Vagina (tissue), 2 donors: ENCODE data around the gene HES7.

Experiments used
- POLR2A ChIP-seq, 2 donors: fragments of 450-650 bp; IDR thresholded peaks; one replicate each; pipeline ENCODE4 v1.6.1; 2017; ENCODE audit warnings: antibody characterized with exemption in 2 of 2, mild to moderate bottlenecking in 2 of 2, moderate library complexity in 2 of 2
- POLR2AphosphoS5 ChIP-seq, 2 donors: sonication (generic); formaldehyde crosslinking; IDR thresholded peaks; one replicate each; pipeline ENCODE4 v1.9.0; 2017; ENCODE audit warnings: antibody characterized with exemption in 2 of 2, mild to moderate bottlenecking in 2 of 2, low read depth in 1 of 2; ENCODE audit not compliant: insufficient read depth in 1 of 2
- TF ChIP-seq, protein P1 (sequence below), 3 experiments: fragments of 450-650 bp in 2 of 3; fragments of 200-600 bp in 1 of 3; sonication (generic) in 1 of 3; IDR thresholded peaks; one replicate each; pipeline ENCODE4 v1.5.1; 2017 to 2019; ENCODE audit warnings: antibody characterized with exemption in 3 of 3, mild to moderate bottlenecking in 2 of 3, moderate library complexity in 2 of 3

DNA sequence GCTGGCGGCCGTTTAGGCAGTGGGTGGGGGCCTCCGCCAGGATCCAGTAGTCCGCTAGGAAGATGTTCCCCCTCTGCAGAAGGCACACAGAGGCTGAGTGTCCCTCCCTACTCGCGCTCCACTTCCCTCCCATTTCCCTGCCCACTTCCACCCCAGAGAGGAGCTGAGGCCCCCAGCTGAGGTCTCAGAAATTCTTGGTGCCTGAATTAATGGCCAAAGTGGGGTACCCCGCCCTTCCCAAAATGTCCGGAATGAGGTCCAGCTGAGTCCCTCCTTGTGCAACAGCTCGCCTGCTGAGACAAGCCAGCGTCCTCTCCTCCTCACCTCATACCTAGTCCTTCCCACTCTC lies 13.5 kb downstream of the HES7 start:
- TF ChIP-seq POLR2A (IDR thresholded peaks at IDR 0.05) (no peak), POLR2AphosphoS5 (IDR thresholded peaks at IDR 0.05; ENCODE audit: insufficient read depth in 1 of 2, low read depth in 1 of 2) (no peak)
- TF ChIP-seq, protein P1, sequence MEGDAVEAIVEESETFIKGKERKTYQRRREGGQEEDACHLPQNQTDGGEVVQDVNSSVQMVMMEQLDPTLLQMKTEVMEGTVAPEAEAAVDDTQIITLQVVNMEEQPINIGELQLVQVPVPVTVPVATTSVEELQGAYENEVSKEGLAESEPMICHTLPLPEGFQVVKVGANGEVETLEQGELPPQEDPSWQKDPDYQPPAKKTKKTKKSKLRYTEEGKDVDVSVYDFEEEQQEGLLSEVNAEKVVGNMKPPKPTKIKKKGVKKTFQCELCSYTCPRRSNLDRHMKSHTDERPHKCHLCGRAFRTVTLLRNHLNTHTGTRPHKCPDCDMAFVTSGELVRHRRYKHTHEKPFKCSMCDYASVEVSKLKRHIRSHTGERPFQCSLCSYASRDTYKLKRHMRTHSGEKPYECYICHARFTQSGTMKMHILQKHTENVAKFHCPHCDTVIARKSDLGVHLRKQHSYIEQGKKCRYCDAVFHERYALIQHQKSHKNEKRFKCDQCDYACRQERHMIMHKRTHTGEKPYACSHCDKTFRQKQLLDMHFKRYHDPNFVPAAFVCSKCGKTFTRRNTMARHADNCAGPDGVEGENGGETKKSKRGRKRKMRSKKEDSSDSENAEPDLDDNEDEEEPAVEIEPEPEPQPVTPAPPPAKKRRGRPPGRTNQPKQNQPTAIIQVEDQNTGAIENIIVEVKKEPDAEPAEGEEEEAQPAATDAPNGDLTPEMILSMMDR (IDR thresholded peaks at IDR 0.05) = no peak
